Endothelial cell of umbilical vein (primary cell): Measurements from ENCODE around the gene INSYN2B.

ENCODE experiments used
- CTCF ChIP-seq, 2 donors: IDR thresholded peaks; 1 replicate in 1 of 2; 2 replicates in 1 of 2; pipeline ENCODE4 v1.5.1; 2011; ENCODE audit warnings: low read length in 2 of 2, mild to moderate bottlenecking in 2 of 2, moderate library complexity in 2 of 2, control low read depth in 1 of 2, inconsistent platforms in 1 of 2, low read depth in 1 of 2; ENCODE audit not compliant: insufficient read depth in 1 of 2; ENCODE audit errors: extremely low read depth in 1 of 2
- EZH2 ChIP-seq: IDR thresholded peaks from 2 replicates; pipeline ENCODE4 v1.6.1; 2012; ENCODE audit warnings: borderline replicate concordance, low read depth, mild to moderate bottlenecking, moderate library complexity, low read length, inconsistent platforms; ENCODE audit not compliant: severe bottlenecking
- JUN ChIP-seq: IDR thresholded peaks from 2 replicates; pipeline ENCODE4 v1.6.1; 2011; ENCODE audit warnings: borderline replicate concordance, low read depth; ENCODE audit not compliant: insufficient read length, insufficient read depth
- MAX ChIP-seq: IDR thresholded peaks from 2 replicates; pipeline ENCODE4 v1.6.1; 2011; ENCODE audit not compliant: insufficient read depth, insufficient read length
- POLR2AphosphoS5 ChIP-seq: IDR thresholded peaks from 2 replicates; pipeline ENCODE4 v1.6.1; 2012; ENCODE audit warnings: low read depth, mild to moderate bottlenecking, control low read depth, low read length, moderate library complexity; ENCODE audit not compliant: insufficient read depth

- TF ChIP-seq JUN (no peak), CTCF (IDR thresholded peaks at IDR 0.05; ENCODE audit: extremely low read depth in 1 of 2, insufficient read depth in 1 of 2, low read depth in 1 of 2, low read length in 2 of 2) (no peak), EZH2 (no peak), MAX (no peak), POLR2AphosphoS5 (no peak)
These were observed 47.8 kb upstream of the INSYN2B start for GRCh38 chr5:170028124-170028523.
